Fibroblast of lung (primary cell): ENCODE measurements around the gene RNU5B-1.

Source experiments
- EZH2 ChIP-seq: IDR thresholded peaks from 2 replicates; pipeline ENCODE4 v1.5.1; 2012; ENCODE audit warnings: low read length, control low read depth, mild to moderate bottlenecking; ENCODE audit errors: missing control alignments
- TF ChIP-seq, protein P1 (sequence below), 2 donors: IDR thresholded peaks in 1 of 2; conservative IDR thresholded peaks in 1 of 2; 1 replicate in 1 of 2; 2 replicates in 1 of 2; pipeline ENCODE4 v1.5.1; 2011 to 2012; ENCODE audit warnings: low read length in 2 of 2, control low read depth in 1 of 2, inconsistent platforms in 1 of 2, low read depth in 1 of 2, mild to moderate bottlenecking in 1 of 2

DNA sequence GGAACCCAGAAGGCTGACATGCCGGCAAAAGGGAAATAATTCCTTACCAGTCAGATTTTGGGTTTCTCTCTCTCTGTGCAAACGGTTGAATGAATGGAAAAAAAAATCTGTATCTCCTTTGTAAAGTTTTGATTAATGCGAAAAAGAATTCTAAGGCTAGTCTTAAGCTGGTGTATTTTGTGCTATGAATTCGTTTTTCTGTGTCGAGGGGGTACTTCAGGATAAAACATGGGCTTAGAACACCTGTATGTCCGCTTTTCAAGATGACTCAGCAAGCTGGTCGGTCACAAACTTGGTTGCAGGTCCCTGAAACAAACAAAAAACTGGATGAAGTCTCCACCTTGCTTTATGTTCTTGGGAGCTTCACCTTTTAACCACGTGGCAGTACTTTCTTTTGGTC is 44.9 kb downstream of the RNU5B-1 start:
- no peak for TF ChIP-seq EZH2
- TF ChIP-seq, protein P1, sequence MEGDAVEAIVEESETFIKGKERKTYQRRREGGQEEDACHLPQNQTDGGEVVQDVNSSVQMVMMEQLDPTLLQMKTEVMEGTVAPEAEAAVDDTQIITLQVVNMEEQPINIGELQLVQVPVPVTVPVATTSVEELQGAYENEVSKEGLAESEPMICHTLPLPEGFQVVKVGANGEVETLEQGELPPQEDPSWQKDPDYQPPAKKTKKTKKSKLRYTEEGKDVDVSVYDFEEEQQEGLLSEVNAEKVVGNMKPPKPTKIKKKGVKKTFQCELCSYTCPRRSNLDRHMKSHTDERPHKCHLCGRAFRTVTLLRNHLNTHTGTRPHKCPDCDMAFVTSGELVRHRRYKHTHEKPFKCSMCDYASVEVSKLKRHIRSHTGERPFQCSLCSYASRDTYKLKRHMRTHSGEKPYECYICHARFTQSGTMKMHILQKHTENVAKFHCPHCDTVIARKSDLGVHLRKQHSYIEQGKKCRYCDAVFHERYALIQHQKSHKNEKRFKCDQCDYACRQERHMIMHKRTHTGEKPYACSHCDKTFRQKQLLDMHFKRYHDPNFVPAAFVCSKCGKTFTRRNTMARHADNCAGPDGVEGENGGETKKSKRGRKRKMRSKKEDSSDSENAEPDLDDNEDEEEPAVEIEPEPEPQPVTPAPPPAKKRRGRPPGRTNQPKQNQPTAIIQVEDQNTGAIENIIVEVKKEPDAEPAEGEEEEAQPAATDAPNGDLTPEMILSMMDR (conservative IDR thresholded peaks at IDR 0.05 in 1 of 2, IDR thresholded peaks at IDR 0.05 in 1 of 2; ENCODE audit: low read depth in 1 of 2, low read length in 2 of 2), result no peak
